Occipital lobe (tissue), 2 donors: Measurements from ENCODE around the gene LMNA. TPM values are rescaled to one million over a fixed set of nuclear protein-coding genes. Genes with fewer than 3 reads are reported as not detected.

Experiments used
- DNase-seq: peaks from one replicate; lab custom pipeline; 2025; lab: John Stamatoyannopoulos, UW
- total RNA-seq: library from RNA; depleted of rRNA; stranded (reverse); fragments of >200 nt; gene quantifications from one replicate; pipeline ENCODE4 v1.2.3, GENCODE V29; 2014

Gene LMNA
- total RNA-seq, 1 donor from 2014 or later = 18.1 TPM

DNA sequence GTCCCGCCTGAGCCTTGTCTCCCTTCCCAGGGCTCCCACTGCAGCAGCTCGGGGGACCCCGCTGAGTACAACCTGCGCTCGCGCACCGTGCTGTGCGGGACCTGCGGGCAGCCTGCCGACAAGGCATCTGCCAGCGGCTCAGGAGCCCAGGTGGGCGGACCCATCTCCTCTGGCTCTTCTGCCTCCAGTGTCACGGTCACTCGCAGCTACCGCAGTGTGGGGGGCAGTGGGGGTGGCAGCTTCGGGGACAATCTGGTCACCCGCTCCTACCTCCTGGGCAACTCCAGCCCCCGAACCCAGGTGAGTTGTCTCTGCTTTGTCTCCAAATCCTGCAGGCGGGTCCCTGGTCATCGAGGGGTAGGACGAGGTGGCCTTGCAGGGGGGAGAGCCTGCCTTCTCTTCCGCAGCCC, 24.0 kb downstream of the LMNA start:
- no peak for DNase-seq

DNA sequence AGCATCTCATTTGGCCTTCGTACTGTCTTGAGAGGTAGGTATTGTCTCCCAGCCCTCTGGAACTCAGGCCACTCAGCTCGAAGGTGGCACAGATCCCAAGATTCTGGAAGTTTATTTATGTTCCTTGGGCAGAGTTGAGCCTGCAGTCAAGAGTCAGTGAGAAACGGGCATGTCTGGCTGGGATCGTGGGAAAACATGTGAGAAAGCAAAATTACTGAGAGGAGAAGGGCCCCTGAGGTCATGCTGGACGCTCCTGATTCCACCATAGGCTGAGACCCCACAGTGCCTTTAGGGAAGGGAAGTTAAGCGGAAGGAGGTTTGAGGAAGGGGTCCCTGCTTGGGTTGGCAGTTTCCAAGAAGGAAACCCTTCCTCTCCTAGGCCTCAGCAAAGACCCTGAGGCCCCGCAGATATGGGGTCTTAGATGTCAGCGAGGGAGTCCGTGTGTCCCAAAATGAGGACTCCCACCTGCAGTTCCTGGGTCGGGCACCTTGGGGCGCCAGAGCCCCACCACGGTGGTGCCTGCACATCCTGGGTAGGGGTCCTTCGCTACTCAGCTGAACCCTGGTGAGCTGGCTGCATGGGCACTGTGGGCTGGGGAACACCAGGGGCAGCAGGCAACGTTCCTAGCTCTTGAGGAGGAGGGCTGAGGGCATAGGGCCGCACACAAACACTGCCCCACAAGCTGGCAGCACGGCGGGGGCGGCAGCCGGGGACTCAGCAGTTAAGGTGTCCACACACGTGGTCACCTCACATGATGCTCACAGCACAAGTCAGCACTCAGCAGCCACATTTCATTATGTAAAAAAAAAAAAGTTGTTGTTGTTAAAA, 26.6 kb downstream of the LMNA start:
- no peak for DNase-seq

DNA sequence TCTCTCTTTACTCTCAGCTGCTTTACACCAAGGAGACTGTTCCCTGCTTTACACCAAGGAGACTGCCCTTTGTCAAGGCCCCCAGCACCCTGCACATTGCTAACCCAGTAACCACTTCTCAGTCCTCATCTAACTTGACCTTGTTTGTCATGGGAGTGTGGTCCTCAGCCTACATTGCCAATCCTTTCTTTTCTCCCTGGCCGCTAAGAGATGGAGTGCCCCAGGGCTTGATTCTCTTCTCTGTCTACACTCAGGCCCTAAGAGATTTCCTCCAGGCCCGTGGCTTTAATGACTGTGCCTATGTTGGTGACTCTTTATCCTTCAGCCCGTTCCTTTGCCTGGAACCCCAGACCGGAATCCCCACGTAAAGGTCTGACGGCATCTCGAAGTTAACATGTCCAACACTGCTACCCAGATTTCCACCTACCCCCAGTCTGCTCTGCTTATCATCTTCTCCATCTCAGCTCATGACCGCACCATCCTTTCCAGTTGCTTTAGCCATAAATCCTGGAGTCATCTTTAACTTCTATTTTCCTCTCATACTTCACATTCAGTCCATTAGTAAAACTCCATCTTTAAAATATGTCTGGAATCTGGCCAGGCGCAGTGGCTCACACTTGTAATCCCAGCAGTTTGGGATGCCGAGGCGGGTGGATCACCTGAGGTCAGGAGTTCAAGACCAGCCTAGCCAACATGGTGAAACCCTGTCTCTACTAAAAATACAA, 29.4 kb downstream of the LMNA start:
- DNase-seq = no peak

DNA sequence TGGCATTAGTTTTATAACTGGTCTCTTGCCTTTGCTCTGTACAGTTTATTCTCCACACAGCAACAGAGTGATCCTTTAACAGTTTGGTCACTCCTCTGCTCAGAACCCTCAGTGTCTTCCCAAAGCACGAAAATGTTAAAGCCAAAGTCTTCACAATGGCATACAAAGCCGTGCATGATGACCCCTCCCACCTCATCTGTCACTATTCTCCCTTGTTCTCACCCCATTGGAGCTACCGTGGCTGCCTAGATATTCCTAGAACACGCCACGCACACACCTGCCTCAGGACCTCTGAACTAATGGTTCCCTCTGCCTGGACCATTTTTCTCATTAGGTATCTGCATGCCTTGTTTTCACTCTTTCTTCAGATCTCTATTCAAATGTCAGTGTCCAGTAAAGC, 30.2 kb downstream of the LMNA start:
- DNase-seq = no peak

DNA sequence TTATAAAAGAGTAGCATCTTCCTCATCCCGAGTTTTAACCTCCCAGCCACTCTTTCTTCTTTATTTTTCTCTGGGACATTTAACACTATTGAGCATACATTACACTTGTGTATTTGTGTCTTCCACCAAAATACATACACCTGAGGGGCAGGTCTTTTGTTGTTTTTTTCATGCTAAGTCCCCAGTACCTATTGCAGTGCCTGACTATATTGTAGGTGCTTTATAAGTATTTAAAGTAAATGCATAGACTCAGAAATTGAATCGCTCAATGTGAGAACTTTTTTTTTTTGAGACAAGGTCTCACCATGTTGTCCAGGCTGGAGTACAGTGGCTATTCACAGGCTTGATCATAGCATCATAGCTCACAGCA, 31.1 kb downstream of the LMNA start:
- DNase-seq = no peak

DNA sequence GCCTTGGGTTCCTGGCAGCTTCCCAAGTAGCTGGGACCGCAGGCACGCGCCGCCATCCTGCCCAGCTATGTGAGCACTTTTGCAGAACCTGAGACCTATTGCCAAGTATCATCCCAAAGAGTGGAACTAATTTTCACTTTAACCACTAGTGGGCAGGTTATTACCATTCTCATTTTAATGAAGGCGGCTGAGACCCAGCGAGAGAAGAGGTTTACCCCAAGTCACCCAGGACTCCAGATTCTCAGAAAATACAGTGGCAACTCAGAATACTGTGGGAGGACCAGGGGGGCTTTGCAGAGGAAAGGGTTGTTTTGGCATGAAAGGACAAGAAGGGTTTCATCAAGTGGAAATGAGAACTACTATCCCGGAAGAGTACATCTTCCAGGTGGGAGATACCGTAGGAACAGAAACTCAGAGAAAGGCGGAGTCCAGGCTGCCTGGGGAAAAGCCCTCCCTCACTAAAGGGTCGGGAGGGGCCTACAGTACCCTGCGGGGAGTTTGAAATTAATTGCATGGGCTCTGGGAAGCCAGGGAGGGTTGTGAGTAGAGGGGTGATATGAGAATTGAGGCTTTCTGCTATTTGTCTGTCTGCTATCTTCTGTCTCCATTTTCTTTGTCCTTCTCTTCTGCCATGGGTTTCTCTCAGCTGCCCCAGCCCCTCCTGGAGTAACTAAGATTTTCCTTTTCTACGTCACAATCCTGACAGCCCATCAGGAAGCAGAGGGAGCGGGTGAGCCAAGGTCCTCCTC, 31.7 kb downstream of the LMNA start:
- no peak for DNase-seq

DNA sequence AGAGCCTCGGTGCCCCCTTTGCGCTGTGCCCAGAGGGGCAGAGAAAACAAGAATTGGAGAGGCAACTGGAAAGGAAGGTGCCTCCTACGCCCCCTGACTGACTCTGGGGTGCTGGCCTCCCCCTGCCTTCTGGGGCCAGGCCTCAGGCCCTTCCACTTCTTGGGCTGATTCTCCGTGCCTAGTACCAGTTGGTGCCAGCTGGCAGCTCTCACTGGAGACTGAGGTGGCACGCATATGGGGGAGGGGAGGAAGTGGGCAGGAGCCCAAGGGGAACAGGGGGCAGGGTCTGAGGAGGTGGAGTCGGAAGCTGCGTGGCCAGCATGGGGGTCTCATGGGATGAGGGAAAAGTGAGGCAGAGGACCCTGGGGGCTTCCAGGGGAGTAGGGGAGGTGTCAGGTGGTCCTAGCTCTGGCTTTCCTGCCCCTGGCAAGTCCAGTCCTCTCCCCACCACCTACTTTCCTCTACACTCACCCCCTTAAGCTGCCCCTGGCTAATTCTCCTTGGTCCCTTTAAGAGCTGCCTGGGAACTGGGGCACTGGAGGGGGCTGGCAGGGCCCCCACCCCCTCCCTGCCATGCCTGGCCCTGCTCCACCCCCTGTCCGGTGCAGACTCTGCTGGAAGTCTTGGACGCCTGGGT, 32.4 kb downstream of the LMNA start:
- no peak for DNase-seq

DNA sequence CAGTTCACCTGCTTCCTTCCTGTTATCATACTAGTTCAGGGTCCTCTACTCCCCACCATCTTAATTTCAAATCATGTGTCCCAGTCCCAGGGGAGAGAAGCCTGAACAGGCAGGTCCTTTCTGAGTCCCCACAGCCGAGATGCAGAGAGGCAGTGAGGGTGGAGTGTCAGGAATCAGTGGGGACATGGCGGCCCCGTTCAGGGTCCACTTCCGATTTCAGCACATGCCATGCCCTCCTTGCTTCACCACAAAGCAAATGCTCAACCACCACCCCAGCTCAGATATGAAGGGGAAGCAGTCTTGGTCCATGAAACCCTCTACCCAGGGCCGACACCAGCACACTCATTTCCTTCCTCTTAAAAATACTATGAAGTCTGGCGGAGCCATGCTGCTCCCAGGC, 33.7 kb downstream of the LMNA start:
- no peak for DNase-seq

DNA sequence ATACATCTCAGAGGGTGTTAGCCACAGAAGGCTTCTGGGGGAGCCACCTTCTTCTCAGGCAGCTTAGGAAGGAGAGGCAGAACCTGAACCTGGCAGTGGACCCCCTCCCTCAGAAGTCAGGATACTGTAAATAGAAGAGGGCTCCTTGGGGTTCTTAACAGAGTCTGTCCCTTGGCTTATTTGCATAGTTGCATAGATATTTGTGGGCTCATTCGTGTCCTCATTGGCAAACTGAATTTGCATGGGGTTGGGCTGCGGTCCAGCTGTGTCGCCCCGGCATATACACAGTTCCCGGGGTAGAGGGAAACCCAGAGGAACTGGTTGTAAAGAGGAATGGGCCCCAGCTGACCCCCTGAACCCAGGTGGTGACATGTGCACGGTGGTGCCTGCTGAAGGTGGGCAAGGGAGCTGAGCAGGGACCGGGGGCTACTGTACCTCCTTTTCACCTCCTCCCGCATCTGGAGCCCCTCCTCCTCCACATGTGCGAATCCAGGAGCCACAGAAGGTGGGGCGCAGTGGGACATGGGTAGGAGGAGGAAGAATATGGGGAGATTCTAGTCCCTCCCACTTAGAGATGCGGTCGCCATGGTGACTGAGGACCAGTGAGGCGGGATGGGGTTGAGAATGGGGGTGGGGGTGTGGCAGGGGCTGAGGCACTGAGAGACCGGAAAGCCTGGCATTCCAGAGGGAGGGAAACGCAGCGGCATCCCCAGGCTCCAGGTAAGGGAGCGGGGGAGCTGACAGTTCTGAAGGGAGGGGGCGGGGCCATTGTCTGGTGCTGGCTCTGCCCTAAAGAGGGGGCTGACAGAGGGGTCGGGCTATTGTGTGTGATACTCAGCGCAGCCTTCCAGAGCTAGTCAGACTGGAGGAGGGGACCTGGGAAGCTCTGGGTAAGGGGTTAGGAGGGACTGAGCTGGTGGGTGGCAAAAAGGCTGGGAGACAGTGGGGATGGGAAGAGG, 35.1 kb downstream of the LMNA start:
- DNase-seq = no peak

DNA sequence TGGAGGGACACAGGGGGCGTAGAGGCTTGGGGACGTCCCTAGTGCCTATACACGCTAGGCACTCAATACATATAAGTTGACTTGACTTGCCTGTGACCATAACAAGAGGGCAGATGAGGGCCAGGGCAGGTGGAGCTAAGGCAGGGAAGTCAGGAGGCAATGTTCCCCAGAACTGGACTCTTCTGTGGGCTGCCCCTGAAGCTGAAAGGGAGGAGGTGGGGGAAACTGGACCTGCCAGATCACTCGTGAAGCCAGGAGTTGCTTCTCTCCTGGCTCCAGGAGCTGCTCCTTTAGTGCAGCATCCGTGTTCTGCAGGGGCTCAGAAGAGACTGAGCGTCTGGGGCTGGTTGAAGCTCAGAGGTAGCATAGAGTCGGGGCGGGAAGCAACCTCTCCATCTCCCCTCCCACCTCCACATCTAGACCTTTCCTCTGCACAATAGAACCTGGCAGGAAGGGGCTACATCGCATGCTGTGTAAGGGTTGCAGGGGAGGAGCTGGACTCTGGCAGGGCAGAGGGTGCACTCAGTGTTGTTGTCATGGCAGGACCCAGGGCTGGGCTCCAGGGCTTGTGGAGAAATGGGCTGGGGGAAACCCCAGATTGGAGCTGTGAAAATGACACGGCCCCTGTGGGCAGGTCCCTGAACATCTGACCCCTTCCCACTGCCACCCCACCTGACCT, 36.0 kb downstream of the LMNA start:
- no peak for DNase-seq

DNA sequence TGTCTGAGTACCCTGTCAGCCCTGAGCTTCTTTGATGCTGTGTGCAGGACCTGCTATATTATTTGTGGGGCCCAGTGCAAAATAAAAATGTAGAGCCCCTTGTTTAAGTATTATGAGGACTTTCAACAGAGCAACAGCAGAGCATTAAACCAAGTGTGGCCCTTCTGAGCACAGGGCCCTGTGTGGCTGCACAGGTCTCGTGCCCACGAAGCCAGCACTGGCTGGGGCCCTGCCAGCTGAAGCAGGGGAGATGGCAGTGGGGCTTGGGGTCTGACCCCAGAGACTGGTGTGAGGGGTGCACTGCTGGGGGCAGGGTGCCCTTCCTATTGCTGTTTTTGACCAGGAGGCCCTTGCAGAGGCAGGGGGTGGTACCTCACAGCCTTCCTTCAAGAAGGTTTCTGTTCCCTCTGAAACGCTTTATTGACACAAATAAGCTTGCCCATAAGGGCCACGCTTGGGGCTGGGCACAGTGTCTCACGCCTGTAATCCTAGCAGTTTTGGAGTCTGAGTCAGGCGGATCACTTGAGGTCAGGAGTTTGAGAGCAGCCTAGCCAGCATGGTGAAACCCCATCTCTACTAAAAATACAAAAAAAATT, 36.7 kb downstream of the LMNA start:
- no peak for DNase-seq

DNA sequence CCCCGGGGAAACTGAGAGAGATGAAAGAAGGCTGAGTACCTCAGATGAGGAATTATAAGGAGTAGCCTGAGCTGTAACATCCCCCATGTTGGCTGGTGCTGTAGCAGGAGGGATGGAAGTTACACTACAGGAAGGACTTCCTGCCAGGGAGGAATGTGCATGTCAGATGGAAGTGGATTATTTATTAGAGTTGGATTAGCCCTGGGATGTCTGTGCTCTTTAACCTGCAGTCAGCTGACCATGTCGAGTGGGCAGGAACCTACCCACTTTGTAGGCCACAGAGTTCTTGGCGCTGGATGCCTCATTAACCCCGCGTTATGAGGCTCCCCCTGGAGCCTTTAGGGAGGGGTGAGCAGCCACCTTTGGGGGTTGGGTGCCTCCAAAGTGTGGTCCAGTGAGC, 38.1 kb downstream of the LMNA start:
- DNase-seq = no peak

DNA sequence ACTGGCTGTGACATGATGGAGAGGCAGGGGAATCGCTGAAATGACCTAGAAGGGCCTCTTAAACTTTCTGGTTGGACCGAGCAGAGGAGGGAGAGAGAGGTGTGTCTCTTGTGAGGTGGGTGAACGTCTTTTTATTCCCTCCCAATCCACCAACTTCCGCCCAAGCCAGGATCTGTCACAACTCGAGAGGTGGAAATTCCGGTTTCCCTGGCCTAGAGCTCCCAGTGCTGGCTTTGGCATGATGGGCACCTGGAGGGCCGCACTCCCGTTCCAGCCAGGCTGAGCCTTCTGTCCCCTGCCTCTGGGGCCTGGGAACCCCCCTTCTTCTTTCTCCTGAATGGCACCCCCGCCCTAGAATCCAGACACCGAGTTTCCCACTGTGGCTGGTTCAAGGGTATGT, 38.9 kb downstream of the LMNA start, which contains the start of gene SEMA4A:
SEMA4A (plus strand) TSS at position 224 of the 400 bp plus-strand sequence. CDS start 994 bp downstream, outside the sequence.
- no peak for DNase-seq

DNA sequence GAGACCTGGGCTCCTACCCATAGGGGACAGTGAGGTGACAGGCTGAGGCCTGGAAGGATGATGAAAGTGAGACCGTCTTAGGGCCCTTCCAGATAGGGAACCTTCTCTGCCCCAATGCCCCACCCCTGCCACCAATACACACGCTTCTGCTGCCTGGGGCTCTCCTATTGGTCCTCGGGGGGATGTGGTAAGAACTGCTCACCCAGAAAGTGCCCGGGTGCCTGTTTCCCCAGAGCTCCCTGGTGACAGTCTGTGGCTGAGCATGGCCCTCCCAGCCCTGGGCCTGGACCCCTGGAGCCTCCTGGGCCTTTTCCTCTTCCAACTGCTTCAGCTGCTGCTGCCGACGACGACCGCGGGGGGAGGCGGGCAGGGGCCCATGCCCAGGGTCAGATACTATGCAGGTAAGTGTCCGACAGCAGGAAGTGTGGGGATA, 39.8 kb downstream of the LMNA start:
- no peak for DNase-seq

DNA sequence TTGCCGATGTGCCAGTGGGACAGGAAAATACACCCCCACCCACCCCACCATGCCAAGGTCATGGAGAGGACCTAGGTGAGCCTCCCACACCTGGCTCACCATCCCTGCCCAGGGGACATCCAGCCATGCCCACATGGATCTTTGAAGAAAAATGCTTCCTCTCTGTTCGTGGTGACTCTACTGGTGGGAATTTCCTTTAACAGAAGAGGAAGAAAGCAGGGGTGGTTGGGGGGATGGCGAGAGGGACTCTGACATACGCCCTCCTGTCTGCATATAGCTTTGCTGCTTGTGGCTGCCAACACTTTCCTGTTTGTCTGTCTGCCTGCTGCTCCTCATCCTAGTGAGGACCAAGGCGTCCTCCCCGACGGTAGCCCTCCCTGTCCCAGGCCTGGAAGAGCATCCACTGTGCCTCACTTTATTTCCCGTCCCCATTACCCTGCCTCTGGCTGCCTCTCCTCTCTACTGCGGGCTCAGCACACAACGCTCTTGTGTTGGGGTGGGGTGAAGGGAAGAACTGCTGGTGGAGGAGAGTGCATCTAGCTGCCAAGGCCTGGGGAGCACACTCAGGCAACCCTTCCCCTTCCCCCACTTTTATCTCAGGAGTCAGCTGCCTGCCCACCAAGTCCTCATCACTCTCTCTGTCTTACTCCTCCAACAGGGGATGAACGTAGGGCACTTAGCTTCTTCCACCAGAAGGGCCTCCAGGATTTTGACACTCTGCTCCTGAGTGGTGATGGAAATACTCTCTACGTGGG, 41.4 kb downstream of the LMNA start:
- no peak for DNase-seq

DNA sequence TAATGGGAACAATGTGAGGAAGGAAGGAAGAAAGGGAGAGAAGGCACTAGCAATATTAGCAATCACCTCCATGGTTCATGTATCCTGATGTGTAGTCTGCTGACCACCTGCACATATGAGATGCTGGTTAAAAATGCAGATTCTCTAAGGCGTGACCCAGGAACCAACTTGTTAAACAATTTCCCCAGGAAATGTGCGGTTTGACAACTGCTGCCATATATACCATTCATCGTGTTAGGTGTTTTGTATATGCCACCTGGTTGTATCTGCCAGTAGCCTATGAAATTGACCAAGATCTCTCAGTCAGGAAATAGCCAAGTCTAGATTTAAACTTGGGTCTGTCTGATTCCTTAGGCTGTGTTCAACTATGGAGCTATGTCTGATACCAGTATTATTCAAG, 43.0 kb downstream of the LMNA start:
- DNase-seq = no peak

DNA sequence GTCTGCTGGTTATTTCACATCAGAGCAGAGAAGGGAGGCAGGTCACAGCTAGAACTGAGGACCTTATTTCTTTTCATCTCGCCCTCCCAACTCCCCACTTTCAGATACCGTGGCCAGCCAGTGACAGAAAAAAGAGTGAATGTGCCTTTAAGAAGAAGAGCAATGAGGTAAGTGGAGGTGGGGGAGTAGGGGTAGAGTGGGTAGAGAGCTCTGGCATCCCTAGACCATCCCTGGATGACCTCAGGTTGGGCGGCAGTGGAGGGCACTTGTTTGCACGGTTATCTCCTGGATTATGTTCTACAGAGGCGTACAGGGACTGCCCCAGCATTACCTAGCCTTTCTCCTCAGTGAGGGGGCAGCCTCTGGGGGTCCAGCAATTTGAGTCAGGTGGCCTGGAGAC, 43.5 kb downstream of the LMNA start:
- no peak for DNase-seq

DNA sequence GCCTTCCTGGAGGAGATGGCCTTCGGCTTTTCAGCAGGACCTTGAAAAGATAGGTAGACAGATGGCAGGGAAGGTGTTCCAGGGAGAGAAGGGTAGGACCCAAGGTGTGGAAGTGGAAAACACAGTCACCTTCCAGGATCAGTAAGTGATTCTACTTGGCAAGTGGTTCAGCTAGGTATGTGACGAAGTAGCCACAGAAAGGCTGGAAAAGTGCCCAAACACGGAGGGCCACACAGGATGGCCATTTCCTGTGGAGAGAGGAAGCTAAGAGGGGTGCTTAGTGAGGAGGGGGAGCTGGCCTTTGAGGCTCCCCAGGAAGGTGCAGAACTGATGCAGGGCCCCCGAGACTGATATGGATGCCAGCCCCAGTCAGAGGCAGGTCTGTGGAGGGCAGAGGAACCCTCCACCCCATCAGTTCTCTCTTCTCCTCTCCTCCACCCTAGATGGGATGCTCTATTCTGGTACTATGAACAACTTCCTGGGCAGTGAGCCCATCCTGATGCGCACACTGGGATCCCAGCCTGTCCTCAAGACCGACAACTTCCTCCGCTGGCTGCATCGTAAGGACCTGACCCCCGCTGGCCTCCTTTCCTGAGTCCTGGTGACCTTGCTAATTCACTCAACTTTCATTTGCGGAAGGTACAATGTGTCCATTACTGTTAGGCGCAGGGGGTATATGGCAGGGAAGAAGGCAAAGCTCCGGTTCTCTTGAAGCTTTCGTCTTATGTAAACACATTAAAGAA, 45.7 kb downstream of the LMNA start:
- DNase-seq = no peak
